Osteocyte (in vitro differentiated cells): ENCODE data around the gene ARPP21. TPM values are rescaled to one million over a fixed set of nuclear protein-coding genes. Genes with fewer than 3 reads are reported as not detected.

Source experiments
- DNase-seq: peaks from one replicate; pipeline ENCODE4 v3.0.0; 2021; ENCODE audit warnings: mixed read lengths; ENCODE audit not compliant: unreplicated experiment; ENCODE audit errors: extremely low spot score
- H3K27ac Mint-ChIP-seq: one replicate; pipeline ENCODE4 v1.8.0; 2021; ENCODE audit warnings: mild to moderate bottlenecking, mixed read lengths; ENCODE audit not compliant: unreplicated experiment
- H3K27me3 Mint-ChIP-seq: one replicate; pipeline ENCODE4 v1.8.0; 2021; ENCODE audit warnings: mixed read lengths; ENCODE audit not compliant: unreplicated experiment
- H3K36me3 Mint-ChIP-seq: one replicate; pipeline ENCODE4 v1.8.0; 2021; ENCODE audit warnings: mixed read lengths; ENCODE audit not compliant: unreplicated experiment
- H3K4me1 Mint-ChIP-seq: one replicate; pipeline ENCODE4 v1.8.0; 2021; ENCODE audit warnings: mixed read lengths; ENCODE audit not compliant: unreplicated experiment
- H3K4me3 Mint-ChIP-seq: one replicate; pipeline ENCODE4 v1.8.0; 2021; ENCODE audit warnings: mild to moderate bottlenecking, moderate library complexity, mixed read lengths; ENCODE audit not compliant: unreplicated experiment
- H3K9me3 Mint-ChIP-seq: one replicate; pipeline ENCODE4 v1.8.0; 2021; ENCODE audit warnings: mixed read lengths; ENCODE audit not compliant: unreplicated experiment
- CTCF ChIP-seq: fragments of 200-600 bp; sonication (generic); IDR thresholded peaks from 2 replicates; pipeline ENCODE4 v1.5.0; 2021; ENCODE audit warnings: antibody characterized with exemption, mild to moderate bottlenecking, moderate library complexity
- total RNA-seq: library from RNA; stranded (reverse); gene quantifications from 2 replicates; pipeline ENCODE4 v1.2.1, GENCODE V29; 2021

ARPP21 gene
- total RNA-seq, 1 donor from 2014 or later, result 3.7 TPM

GRCh38 chr3:35651851-35652250, 12.5 kb downstream of the ARPP21 start:
- no peak overlapping the region for H3K4me3 Mint-ChIP-seq
- H3K36me3 Mint-ChIP-seq, result no peaks in the 10 kb centered on the region
- H3K27me3 Mint-ChIP-seq, result peaks cover 14% of the 10 kb centered on the region
- no peak overlapping the region for H3K27ac Mint-ChIP-seq
- peaks cover 5% of the 10 kb centered on the region for H3K4me1 Mint-ChIP-seq
- no peaks in the 10 kb centered on the region for H3K9me3 Mint-ChIP-seq
- no peak for DNase-seq
- no peak for TF ChIP-seq CTCF

- Mint-ChIP-seq H3K4me3 (no peak overlapping the region), H3K36me3 (no peaks in the 10 kb centered on the region), H3K27me3 (peaks cover 11% of the 10 kb centered on the region), H3K4me1 (peaks cover 2% of the 10 kb centered on the region), H3K9me3 (no peaks in the 10 kb centered on the region), H3K27ac (no peak overlapping the region)
- TF ChIP-seq CTCF, result no peak
- no peak for DNase-seq
Observed at GRCh38 chr3:35653347-35653746, 14.0 kb downstream of the ARPP21 start.

GRCh38 chr3:35654476-35654875, 15.2 kb downstream of the ARPP21 start:
- Mint-ChIP-seq H3K36me3 (no peaks in the 10 kb centered on the region), H3K27me3 (peaks cover 13% of the 10 kb centered on the region), H3K27ac (no peak overlapping the region), H3K9me3 (no peaks in the 10 kb centered on the region), H3K4me1 (no peaks in the 10 kb centered on the region), H3K4me3 (no peak overlapping the region)
- DNase-seq, result no peak
- no peak for TF ChIP-seq CTCF

- H3K9me3 Mint-ChIP-seq, result no peaks in the 10 kb centered on the region
- no peaks in the 10 kb centered on the region for H3K4me1 Mint-ChIP-seq
- no peak overlapping the region for H3K27ac Mint-ChIP-seq
- no peak for TF ChIP-seq CTCF
- H3K27me3 Mint-ChIP-seq, result peaks cover 7% of the 10 kb centered on the region
- H3K36me3 Mint-ChIP-seq, result no peaks in the 10 kb centered on the region
- DNase-seq, result no peak
- H3K4me3 Mint-ChIP-seq, result no peak overlapping the region
Observed at GRCh38 chr3:35658686-35659085, 19.4 kb downstream of the ARPP21 start.

- H3K27ac Mint-ChIP-seq, result no peak overlapping the region
- H3K4me1 Mint-ChIP-seq, result peaks cover 6% of the 10 kb centered on the region
- no peaks in the 10 kb centered on the region for H3K36me3 Mint-ChIP-seq
- peaks cover 2% of the 10 kb centered on the region for H3K27me3 Mint-ChIP-seq
- peak; percentile 50 for TF ChIP-seq CTCF
- H3K9me3 Mint-ChIP-seq, result no peaks in the 10 kb centered on the region
- H3K4me3 Mint-ChIP-seq, result no peak overlapping the region
- no peak for DNase-seq
Observed at GRCh38 chr3:35659768-35660167, 20.4 kb downstream of the ARPP21 start.
